HepG2 (cell line): ENCODE results near the gene MLX. TPM values are rescaled to one million over a fixed set of nuclear protein-coding genes. Genes with fewer than 3 reads are reported as not detected.
A peak's percentile ranks its signal among the peaks of the same experiment; 100 is the strongest.

ENCODE experiments used
- ATAC-seq: fragments of 200-7000 bp; cut with Tn5 transposase; 3 replicates; pipeline ENCODE4 v1.9.1; 2020; ENCODE audit warnings: mild to moderate bottlenecking, moderate library complexity
- BruUV-seq: library from RNA; stranded (reverse); fragments of 400-500 nt; replicated peaks from 2 replicates; lab custom pipeline; 2021; lab: Mats Ljungman, UMichigan
- CTCF ChIA-PET: fragments of 300-600 bp; formaldehyde crosslinking; extraction: SDS; loops from one replicate; lab custom pipeline; 2021; ENCODE audit warnings: low total read pairs, inconsistent platforms, low intra/inter-chr PET ratio; lab: Yijun Ruan, JAX
- POLR2A ChIA-PET: fragments of 350-600 bp; sonication (Branson Sonifier 250); formaldehyde crosslinking; loops from one replicate; lab custom pipeline; 2020; ENCODE audit warnings: antibody characterized with exemption, inconsistent platforms; lab: Yijun Ruan, JAX
- DNase-seq: peaks from one replicate; pipeline ENCODE4 v3.0.0-alpha.2; 2015; ENCODE audit warnings: low spot score
- FAIRE-seq: peaks from 3 replicates; lab custom pipeline; 2011; peaks lifted over from hg19 to GRCh38; lab: Jason Lieb, UNC
- H2AFZ ChIP-seq: one replicate; pipeline ENCODE4 v1.6.1; 2011; ENCODE audit warnings: low read length, inconsistent platforms
- H3K27ac ChIP-seq: fragments of 300-600 bp; 3 replicates; pipeline ENCODE4 v1.8.0; 2011; ENCODE audit warnings: mixed run types, mild to moderate bottlenecking, mixed read lengths, low read length, inconsistent platforms; ENCODE audit not compliant: insufficient read depth; ENCODE audit errors: extremely low read length
- H3K27me3 ChIP-seq, 2 experiments: fragments of 200-600 bp in 1 of 2; 2 replicates in 1 of 2; 3 replicates in 1 of 2; pipeline versions ENCODE4 v1.6.0 to v1.8.0; 2011; ENCODE audit warnings: low read length in 2 of 2, mild to moderate bottlenecking in 2 of 2, moderate library complexity in 2 of 2, inconsistent platforms in 1 of 2; ENCODE audit not compliant: insufficient read depth in 2 of 2, control insufficient read depth in 1 of 2
- H3K36me3 ChIP-seq, 2 experiments: fragments of 200-600 bp in 1 of 2; replicated peaks in 1 of 2; 2 replicates in 1 of 2; 3 replicates in 1 of 2; pipeline versions ENCODE4 v1.5.1 to v1.8.0; 2011; ENCODE audit warnings: low read length in 2 of 2, inconsistent platforms in 1 of 2; ENCODE audit not compliant: insufficient read depth in 2 of 2, control insufficient read depth in 1 of 2
- H3K4me1 ChIP-seq: 2 replicates; pipeline ENCODE4 v1.5.1; 2012; ENCODE audit warnings: low read length, inconsistent platforms; ENCODE audit not compliant: insufficient read depth
- H3K4me2 ChIP-seq: 2 replicates; pipeline ENCODE4 v1.6.0; 2011; ENCODE audit warnings: low read depth, low read length, inconsistent platforms
- H3K4me3 ChIP-seq, 3 experiments: fragments of 200-600 bp in 1 of 3; sonication (generic), shearing (Covaris generic) in 1 of 3; replicated peaks in 1 of 3; 2 replicates each; pipeline ENCODE4 v1.5.1; 2011 to 2016; ENCODE audit warnings: low read length in 3 of 3, inconsistent platforms in 2 of 3, low read depth in 2 of 3, mild to moderate bottlenecking in 2 of 3, control low read depth in 1 of 3, mixed read lengths in 1 of 3; ENCODE audit not compliant: insufficient read depth in 1 of 3
- H3K79me2 ChIP-seq: one replicate; pipeline ENCODE4 v1.6.1; 2011; ENCODE audit warnings: low read length, inconsistent platforms; ENCODE audit not compliant: insufficient read depth
- H3K9ac ChIP-seq: 2 replicates; pipeline ENCODE4 v1.6.0; 2011; ENCODE audit warnings: mild to moderate bottlenecking, low read depth, low read length, inconsistent platforms; ENCODE audit not compliant: insufficient read depth
- H3K9me3 ChIP-seq: 2 replicates; pipeline ENCODE4 v1.5.1; 2012; ENCODE audit warnings: mild to moderate bottlenecking, low read length
- H4K20me1 ChIP-seq: 2 replicates; pipeline ENCODE4 v1.6.0; 2011; ENCODE audit warnings: inconsistent platforms, mild to moderate bottlenecking, low read length, moderate library complexity; ENCODE audit not compliant: insufficient read depth
- ATF4 ChIP-seq, 2 experiments: fragments of 450-650 bp in 1 of 2; sonication (generic) in 1 of 2; formaldehyde crosslinking; IDR thresholded peaks; 2 replicates each; pipeline versions ENCODE4 v1.5.0 to v1.8.0; 2020 to 2022; ENCODE audit warnings: mild to moderate bottlenecking in 1 of 2, missing genetic modification reagents in 1 of 2
- BATF2 ChIP-seq: sonication (generic); formaldehyde crosslinking; IDR thresholded peaks from 2 replicates; pipeline ENCODE4 v1.8.0; 2022; ENCODE audit warnings: mild to moderate bottlenecking, missing genetic modification reagents, moderate library complexity
- BRD4 ChIP-seq: sonication (generic); formaldehyde crosslinking; IDR thresholded peaks from 2 replicates; pipeline ENCODE4 v1.4.0; 2020; ENCODE audit warnings: missing genetic modification reagents
- DNMT1 ChIP-seq: sonication (generic); formaldehyde crosslinking; IDR thresholded peaks from 2 replicates; pipeline ENCODE4 v1.5.1; 2020; ENCODE audit warnings: mild to moderate bottlenecking, missing genetic modification reagents
- KLF16 ChIP-seq, 2 experiments: sonication (generic) in 1 of 2; formaldehyde crosslinking in 1 of 2; IDR thresholded peaks; 2 replicates each; pipeline versions ENCODE4 v1.6.1 to v1.8.0; 2016 to 2023; ENCODE audit warnings: missing genetic modification reagents in 2 of 2, missing compliant biosample characterization in 1 of 2
- RORA ChIP-seq: sonication (generic); formaldehyde crosslinking; IDR thresholded peaks from 2 replicates; pipeline ENCODE4 v1.5.0; 2020; ENCODE audit warnings: mild to moderate bottlenecking, missing genetic modification reagents, moderate library complexity
- ZFP37 ChIP-seq: sonication (generic); formaldehyde crosslinking; IDR thresholded peaks from 2 replicates; pipeline ENCODE4 v1.4.0; 2020; ENCODE audit warnings: missing genetic modification reagents, borderline replicate concordance
- ZNF773 ChIP-seq: sonication (generic); formaldehyde crosslinking; IDR thresholded peaks from 2 replicates; pipeline ENCODE4 v1.4.0; 2020; ENCODE audit warnings: missing genetic modification reagents, borderline replicate concordance
- ZNF777 ChIP-seq: sonication (generic); formaldehyde crosslinking; IDR thresholded peaks from 2 replicates; pipeline ENCODE4 v1.4.0; 2020; ENCODE audit warnings: missing genetic modification reagents
- ZNF879 ChIP-seq: sonication (generic); formaldehyde crosslinking; IDR thresholded peaks from 2 replicates; pipeline ENCODE4 v1.8.1; 2023; ENCODE audit warnings: missing genetic modification reagents
- WGBS: methylation state at CpG from one replicate; pipeline ENCODE4 v1.1.6; 2017; ENCODE audit warnings: low lambda C conversion rate; 5-methylcytosine and 5-hydroxymethylcytosine counted together
- in situ Hi-C: cut with HindIII; loops from 2 replicates; pipeline ENCODE4 v1.10.0; 2017; ENCODE audit warnings: low pct_unique_long_range_greater_than_20kb; ENCODE audit not compliant: extremely low pct_ligation_motif_present
- intact Hi-C: fragments of 100-400 bp; cut with micrococcal nuclease; formaldehyde crosslinking; loops from one replicate; pipeline ENCODE4 v1.10.0; 2022; ENCODE audit not compliant: unreplicated experiment
- polyA plus RNA-seq, 8 experiments: library from polyadenylated mRNA; depleted of rRNA in 3 of 8; stranded (reverse) in 7 of 8; unstranded in 1 of 8; fragments of >200 nt; fragmentation: Illumina TruSeq in 4 of 8; extraction: Trizol in 4 of 8; gene quantifications; 2 replicates each; pipeline versions ENCODE4 v1.2.1 to v1.2.3, GENCODE V29; 2011 to 2016; ENCODE audit warnings: low read depth in 4 of 8, missing spikeins in 1 of 8, mixed read lengths in 1 of 8; ENCODE audit not compliant: insufficient read depth in 1 of 8
- total RNA-seq, 5 experiments: library from RNA; depleted of rRNA; stranded (reverse); fragments of >200 nt; fragmentation: Illumina TruSeq; extraction: Trizol; gene quantifications; 2 replicates each; pipeline ENCODE4 v1.2.3, GENCODE V29; 2016; ENCODE audit warnings: low read depth in 1 of 5
- TF ChIP-seq, protein P1 (sequence below): sonication (generic); formaldehyde crosslinking; IDR thresholded peaks from 2 replicates; pipeline ENCODE4 v1.4.0; 2020; ENCODE audit warnings: low read depth, missing genetic modification reagents
- TF ChIP-seq, protein P2 (sequence below): sonication (generic); formaldehyde crosslinking; IDR thresholded peaks from 2 replicates; pipeline ENCODE4 v1.5.0; 2020; ENCODE audit warnings: mild to moderate bottlenecking, missing genetic modification reagents
- TF ChIP-seq, protein P3 (sequence below): sonication (generic); formaldehyde crosslinking; IDR thresholded peaks from 2 replicates; pipeline ENCODE4 v1.4.0; 2020; ENCODE audit warnings: missing genetic modification reagents

Gene MLX
- total and polyA plus RNA-seq, 2 of the 13 experiments (the other 11 are each of a cell fraction or from before 2014, with no cell fraction given) = 38.9 to 74.4 TPM

- no peak for FAIRE-seq
- peak; percentile 28 for ATAC-seq
- peak overlapping the region; percentile 90 for H3K27ac ChIP-seq
Observed at GRCh38 chr17:42577140-42577531, 10.2 kb downstream of the MLX start.

More at GRCh38 chr17:42577140-42577531, 10.2 kb downstream of the MLX start:
- H3K36me3 ChIP-seq = peaks cover 26 to 49% of the 10 kb centered on the region in 2 experiments
- WGBS = 3% methylated on average over 18 of the region's 18 CpGs
- TSS peak; percentile 59 for BruUV-seq
- ChIA-PET CTCF (interaction anchor here (1.0 to 1.4 kb wide), 3 partner anchors 15 to 104 kb away, joined by 3 to 9 read pairs (median 3); partner anchors contain the start of gene CCR10), POLR2A (interaction anchor here (0.6 to 8.5 kb wide), 14 partner anchors 12 to 317 kb away, joined by 3 to 128 read pairs (median 8); partner anchors contain the start of genes CNTNAP1, COASY, MLX and NAGLU)
- H3K9me3 ChIP-seq = no peaks in the 10 kb centered on the region
- H3K4me1 ChIP-seq = peaks cover 33% of the 10 kb centered on the region
- peak overlapping the region; percentile 96 for H3K9ac ChIP-seq
- intact Hi-C loops = loop anchor here (1.0 to 5.0 kb wide), 2 partner anchors 10 to 185 kb away; partner anchors contain the start of genes MLX and RAMP2
- peaks cover 23% of the 10 kb centered on the region for H3K79me2 ChIP-seq
- H3K4me3 ChIP-seq = peak overlapping the region; percentile 75 to 97 (median 87)
- in situ Hi-C loops = no loop called here
- no peak for TF ChIP-seq RORA (CRISPR knock-in tag)
- peak; percentile 35; the same call in 1 of the 2 replicates for TF ChIP-seq ZFP37 (CRISPR knock-in tag)
- TF ChIP-seq ZNF777 = 0 out of 2 replicates have a peak, but pooled peaks have one; percentile 12
- TF ChIP-seq, protein P1, sequence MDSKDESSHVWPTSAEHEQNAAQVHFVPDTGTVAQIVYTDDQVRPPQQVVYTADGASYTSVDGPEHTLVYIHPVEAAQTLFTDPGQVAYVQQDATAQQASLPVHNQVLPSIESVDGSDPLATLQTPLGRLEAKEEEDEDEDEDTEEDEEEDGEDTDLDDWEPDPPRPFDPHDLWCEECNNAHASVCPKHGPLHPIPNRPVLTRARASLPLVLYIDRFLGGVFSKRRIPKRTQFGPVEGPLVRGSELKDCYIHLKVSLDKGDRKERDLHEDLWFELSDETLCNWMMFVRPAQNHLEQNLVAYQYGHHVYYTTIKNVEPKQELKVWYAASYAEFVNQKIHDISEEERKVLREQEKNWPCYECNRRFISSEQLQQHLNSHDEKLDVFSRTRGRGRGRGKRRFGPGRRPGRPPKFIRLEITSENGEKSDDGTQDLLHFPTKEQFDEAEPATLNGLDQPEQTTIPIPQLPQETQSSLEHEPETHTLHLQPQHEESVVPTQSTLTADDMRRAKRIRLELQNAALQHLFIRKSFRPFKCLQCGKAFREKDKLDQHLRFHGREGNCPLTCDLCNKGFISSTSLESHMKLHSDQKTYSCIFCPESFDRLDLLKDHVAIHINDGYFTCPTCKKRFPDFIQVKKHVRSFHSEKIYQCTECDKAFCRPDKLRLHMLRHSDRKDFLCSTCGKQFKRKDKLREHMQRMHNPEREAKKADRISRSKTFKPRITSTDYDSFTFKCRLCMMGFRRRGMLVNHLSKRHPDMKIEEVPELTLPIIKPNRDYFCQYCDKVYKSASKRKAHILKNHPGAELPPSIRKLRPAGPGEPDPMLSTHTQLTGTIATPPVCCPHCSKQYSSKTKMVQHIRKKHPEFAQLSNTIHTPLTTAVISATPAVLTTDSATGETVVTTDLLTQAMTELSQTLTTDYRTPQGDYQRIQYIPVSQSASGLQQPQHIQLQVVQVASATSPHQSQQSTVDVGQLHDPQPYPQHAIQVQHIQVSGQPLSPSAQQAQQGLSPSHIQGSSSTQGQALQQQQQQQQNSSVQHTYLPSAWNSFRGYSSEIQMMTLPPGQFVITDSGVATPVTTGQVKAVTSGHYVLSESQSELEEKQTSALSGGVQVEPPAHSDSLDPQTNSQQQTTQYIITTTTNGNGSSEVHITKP (CRISPR knock-in tag) = 0 out of 2 replicates have a peak, but pooled peaks have one; percentile 27
- TF ChIP-seq, protein P2, sequence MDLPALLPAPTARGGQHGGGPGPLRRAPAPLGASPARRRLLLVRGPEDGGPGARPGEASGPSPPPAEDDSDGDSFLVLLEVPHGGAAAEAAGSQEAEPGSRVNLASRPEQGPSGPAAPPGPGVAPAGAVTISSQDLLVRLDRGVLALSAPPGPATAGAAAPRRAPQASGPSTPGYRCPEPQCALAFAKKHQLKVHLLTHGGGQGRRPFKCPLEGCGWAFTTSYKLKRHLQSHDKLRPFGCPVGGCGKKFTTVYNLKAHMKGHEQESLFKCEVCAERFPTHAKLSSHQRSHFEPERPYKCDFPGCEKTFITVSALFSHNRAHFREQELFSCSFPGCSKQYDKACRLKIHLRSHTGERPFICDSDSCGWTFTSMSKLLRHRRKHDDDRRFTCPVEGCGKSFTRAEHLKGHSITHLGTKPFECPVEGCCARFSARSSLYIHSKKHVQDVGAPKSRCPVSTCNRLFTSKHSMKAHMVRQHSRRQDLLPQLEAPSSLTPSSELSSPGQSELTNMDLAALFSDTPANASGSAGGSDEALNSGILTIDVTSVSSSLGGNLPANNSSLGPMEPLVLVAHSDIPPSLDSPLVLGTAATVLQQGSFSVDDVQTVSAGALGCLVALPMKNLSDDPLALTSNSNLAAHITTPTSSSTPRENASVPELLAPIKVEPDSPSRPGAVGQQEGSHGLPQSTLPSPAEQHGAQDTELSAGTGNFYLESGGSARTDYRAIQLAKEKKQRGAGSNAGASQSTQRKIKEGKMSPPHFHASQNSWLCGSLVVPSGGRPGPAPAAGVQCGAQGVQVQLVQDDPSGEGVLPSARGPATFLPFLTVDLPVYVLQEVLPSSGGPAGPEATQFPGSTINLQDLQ = 0 out of 2 replicates have a peak, but pooled peaks have one; percentile 47
- TF ChIP-seq BATF2 (CRISPR knock-in tag) = no peak
- TF ChIP-seq DNMT1 = 0 out of 2 replicates have a peak, but pooled peaks have one; percentile 26
- peak; percentile 46; the same call in 1 of the 2 replicates for TF ChIP-seq ZNF879 (CRISPR knock-in tag)
- TF ChIP-seq ZNF773 (CRISPR knock-in tag) = peak; percentile 42; the same call in 1 of the 2 replicates
- no peak for TF ChIP-seq KLF16 (CRISPR knock-in tag; IDR thresholded peaks at IDR 0.05)
- 0 out of 4 replicates have a peak, but pooled peaks of 1 of the 2 experiments have one; percentile 8 for TF ChIP-seq ATF4 (CRISPR knock-in tag; IDR thresholded peaks at IDR 0.05)
- TF ChIP-seq, protein P3, sequence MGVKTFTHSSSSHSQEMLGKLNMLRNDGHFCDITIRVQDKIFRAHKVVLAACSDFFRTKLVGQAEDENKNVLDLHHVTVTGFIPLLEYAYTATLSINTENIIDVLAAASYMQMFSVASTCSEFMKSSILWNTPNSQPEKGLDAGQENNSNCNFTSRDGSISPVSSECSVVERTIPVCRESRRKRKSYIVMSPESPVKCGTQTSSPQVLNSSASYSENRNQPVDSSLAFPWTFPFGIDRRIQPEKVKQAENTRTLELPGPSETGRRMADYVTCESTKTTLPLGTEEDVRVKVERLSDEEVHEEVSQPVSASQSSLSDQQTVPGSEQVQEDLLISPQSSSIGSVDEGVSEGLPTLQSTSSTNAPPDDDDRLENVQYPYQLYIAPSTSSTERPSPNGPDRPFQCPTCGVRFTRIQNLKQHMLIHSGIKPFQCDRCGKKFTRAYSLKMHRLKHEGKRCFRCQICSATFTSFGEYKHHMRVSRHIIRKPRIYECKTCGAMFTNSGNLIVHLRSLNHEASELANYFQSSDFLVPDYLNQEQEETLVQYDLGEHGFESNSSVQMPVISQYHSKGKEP = 0 out of 2 replicates have a peak, but pooled peaks have one; percentile 11
- TF ChIP-seq BRD4 (CRISPR knock-in tag) = 0 out of 2 replicates have a peak, but pooled peaks have one; percentile 48
- H3K4me2 ChIP-seq = peak overlapping the region; percentile 99
- H4K20me1 ChIP-seq = no peaks in the 10 kb centered on the region
- no peak for DNase-seq
- H3K27me3 ChIP-seq = no peaks in the 10 kb centered on the region; a peak in 1 of 5 replicates
- no peak overlapping the region for H2AFZ ChIP-seq
